NCI-H748 treated with DMSO at 0.1 percent for 48 hours (cell line): ENCODE measurements around the gene RBM34.

Source experiments
- DNase-seq: peaks from one replicate; lab custom pipeline; 2025; lab: John Stamatoyannopoulos, UW

The RBM34 gene

GRCh38 chr1:235156265-235156664 lies 4.8 kb downstream of the RBM34 start:
- DNase-seq: no peak

DNA sequence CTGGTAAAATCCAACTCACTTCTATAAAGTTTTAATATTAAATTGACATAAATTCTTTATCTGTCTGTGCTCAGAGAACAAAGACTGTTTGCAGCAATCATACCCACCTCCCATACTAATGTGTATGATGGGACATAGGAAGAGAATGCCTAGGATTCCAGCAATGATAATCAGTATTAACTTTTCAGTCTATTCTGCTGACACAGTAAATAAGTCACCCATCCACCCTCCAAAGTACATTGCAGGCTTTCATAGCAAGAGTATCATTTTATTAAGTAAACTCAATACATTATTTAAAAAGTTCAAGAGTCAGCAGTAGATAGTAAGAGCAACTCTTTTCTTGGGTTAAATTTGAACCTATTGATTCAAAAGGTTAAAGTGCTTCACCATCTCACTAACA lies 8.8 kb downstream of the RBM34 start:
- no peak for DNase-seq

DNA sequence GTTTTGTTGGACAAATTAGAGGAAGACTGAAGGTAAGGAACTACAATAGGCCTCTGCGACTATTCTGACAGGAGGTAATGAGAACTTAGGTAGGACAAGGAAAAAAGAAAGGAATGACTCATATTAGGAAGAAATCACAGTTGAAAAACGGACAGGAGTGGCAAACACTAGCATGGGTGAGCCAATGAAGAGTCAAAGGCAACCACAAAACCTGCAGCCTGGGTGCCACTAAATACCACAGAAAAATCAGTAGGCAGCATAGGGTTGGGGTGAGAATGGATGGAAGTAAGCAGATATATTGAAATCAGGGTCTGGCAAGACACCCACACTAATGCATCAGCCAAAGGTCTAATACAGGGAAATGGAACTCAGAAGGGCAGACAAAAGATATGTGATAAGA lies 10.0 kb downstream of the RBM34 start:
- DNase-seq: no peak

DNA sequence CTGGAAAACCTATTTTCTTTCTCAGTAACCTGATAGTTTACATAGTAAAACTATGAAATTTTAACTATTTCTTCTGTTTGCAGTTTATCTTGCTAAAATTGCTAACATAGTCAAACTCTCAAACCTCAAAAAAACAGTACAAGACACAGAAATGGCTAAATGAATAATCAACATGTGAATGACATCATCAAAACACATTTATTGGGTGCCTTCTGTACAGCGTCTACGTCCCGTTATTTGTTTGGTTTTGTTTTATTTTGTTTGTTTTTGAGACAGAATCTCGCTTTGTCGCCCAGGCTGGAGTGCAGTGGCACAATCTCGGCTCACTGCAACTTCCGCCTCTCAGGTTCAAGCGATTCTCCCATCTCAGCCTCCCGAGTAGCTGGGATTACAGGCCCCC lies 11.2 kb downstream of the RBM34 start:
- no peak for DNase-seq

GRCh38 chr1:235147269-235147668 lies 13.8 kb downstream of the RBM34 start:
- no peak for DNase-seq

DNA sequence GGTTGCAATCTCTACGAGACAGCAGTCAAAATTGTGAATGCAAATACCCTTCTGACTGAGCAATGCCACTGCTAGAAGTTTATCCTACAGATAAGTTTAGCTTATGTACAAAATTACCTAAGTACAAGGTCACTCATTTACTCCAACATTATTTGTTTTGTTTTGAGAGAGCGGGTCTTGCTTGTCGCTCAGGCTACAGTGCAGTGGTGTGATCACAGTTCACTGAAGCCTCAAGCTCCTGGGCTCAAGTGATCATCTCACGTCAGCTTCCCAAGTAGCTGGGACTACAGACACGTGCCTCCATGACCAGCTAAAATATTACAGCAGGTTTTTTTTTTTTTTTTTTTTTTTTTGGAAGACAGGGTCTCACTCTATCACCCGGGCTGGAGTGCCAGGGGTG lies 15.4 kb downstream of the RBM34 start:
- no peak for DNase-seq

DNA sequence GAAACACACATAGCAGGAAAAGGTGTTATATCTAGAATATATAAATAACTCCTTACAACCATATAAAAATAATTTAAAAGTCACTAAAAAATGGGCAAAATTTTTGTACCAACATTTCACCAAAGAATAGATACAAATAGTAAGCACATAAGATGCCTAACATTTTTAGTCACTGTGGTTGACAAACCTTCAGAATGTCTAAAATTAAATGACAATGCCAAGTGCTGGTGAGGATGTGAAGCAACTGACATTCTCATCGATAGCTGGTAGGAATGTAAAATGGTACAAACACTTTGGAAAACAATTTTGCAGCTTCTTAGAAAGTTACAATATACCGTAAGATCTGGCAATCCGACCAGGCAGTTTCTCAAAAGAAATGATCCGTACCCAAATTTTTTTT lies 18.1 kb downstream of the RBM34 start:
- no peak for DNase-seq

DNA sequence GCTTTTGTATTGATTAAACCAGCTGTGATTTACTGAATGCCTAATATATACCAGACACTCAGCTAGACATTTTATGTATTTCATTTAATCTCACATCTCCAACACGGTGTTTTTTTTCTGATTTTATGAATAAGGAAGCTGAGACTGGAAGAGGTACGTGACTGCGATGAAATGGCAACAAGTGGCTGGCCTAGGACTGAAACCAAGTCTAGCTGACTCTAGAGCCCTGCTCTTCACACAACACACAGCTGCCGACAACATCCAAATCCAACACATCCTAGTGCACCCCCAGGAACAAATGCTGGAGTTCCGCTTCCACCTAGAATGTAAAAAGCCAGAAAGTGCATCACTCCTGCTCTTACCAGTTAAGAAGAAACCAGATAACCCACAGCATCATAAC lies 21.7 kb downstream of the RBM34 start:
- no peak for DNase-seq

- no peak for DNase-seq
Observed at GRCh38 chr1:235138821-235139220, 22.2 kb downstream of the RBM34 start.

DNA sequence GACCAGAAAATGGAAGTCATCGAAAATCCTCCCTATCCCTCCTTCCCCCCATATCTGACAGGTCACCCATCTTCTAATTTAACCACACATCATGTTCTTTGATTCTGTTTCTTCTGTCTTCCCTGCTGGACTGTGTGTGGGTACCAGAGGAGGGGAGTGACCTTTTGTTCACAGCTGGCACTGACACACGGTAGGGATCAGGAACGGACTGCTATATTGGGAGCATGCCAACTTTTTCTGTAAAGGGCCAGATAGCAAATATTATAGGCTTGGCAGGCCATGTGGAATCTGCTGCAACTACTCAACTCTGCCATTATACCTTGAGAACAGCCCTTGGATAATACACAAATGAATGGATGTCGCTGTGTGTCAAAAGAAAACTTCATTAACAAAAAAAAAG lies 24.9 kb downstream of the RBM34 start:
- DNase-seq: no peak

GRCh38 chr1:235134171-235134570 lies 26.9 kb downstream of the RBM34 start:
- DNase-seq: no peak

- DNase-seq: no peak
Observed at GRCh38 chr1:235133086-235133485, 28.0 kb downstream of the RBM34 start.

GRCh38 chr1:235131961-235132360 lies 29.1 kb downstream of the RBM34 start:
- DNase-seq: no peak

- DNase-seq: no peak
Observed at GRCh38 chr1:235130766-235131270, 30.2 kb downstream of the RBM34 start.

DNA sequence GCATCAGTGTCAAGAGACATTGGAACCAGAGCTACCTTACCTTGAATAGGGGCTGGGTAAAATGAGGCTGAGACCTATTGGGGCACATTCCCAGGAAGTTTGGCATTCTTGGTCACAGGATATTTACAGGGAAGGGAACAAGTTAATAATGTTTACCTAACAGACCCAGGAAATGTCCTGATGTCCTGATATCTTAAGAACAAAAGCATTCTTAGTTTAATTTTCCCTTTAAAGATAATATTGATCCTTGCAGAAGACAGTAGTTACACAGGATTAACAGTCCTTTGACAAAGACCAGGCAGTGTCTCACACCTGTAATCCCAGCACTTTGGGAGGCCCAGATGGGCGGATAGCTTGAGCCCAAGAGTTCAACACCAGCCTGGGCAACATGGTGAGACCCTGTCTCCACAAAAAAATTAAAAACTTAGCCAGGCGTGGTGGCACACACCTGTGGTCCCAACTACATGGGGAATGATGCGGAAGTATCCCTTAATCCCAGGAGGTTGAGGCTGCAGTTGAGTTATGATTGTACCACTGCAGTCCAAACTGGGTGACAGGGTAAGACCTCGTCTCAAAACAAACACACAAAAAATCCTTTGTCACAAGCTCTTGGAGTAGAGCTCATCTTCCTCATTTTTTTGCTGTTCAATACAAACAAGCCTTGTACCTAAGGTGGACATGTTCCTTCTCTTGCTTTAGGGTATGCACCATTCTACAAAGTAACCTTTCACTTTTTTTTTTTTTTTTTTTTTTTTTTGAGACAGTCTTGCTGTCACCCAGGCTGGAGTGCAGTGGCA lies 31.1 kb downstream of the RBM34 start:
- no peak for DNase-seq

DNA sequence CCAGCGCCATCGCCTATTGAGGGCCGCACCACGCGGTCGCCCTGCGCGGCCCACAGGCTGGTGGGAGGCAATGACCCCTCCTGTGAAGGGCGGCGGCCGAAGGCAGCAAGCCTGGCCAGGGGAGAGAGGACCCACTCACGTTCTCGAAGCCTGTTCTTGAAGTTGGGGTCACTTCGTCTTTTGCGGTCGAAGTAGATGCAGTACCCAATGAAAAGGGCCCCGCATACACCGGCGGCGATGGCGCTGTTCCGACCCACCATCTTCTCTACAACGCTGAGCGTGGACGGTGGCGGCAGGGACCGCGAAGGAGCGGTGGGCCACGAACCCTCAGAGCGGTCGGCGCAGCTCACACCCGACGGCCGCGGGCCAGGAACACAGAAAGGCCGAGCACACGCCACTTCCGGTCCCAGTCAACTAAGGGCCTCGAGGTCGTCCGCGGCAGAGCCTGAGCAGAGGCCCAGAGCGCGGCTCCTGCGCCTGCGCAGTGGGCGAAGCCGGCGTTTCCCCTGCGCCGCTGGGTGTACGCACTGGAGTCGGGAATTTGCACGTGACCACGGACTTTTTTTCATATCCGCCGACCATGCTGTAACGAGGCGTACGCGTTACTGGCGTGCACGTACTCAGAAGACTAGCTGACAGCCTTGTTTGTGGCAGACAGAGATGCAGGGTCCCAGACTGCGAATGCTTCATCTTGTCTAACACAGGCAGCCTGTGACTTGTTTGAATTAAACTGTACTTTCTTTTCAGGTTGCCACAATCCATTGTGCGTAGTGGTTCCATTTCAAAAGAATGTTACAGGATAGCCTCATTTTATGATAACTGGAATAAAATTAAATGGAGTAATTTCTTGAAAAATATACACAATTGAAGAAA lies 32.4 kb downstream of the RBM34 start, which contains the start of gene TOMM20:
TOMM20 (minus strand) TSS at position 382 of the 873 bp plus-strand sequence; CDS start at position 260, 122 bp downstream.
- peak; percentile 75 for DNase-seq

- DNase-seq: no peak
Observed at GRCh38 chr1:235127732-235128455, 33.2 kb downstream of the RBM34 start.

- no peak for DNase-seq
Observed at GRCh38 chr1:235127203-235127602, 33.8 kb downstream of the RBM34 start.

- no peak for DNase-seq
Observed at GRCh38 chr1:235124665-235125064, 36.4 kb downstream of the RBM34 start.

DNA sequence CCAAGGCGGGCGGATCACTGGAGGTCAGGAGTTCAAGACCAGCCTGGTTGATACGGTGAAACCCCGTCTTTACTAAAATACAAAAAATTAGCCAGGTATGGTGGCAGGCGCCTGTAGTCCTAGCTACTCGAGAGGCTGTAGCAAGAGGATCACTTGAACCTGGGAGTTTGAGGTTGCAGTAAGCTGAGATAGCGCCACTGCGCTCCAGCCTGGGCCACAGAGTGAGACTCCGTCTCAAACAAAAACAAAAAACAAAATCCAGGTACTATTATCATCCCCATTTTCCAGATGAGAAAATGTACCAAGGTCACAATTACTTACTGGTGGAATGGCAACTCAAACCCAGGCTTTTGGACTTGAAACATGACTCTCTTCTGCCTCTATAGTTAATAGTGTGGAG lies 36.9 kb downstream of the RBM34 start:
- DNase-seq: no peak

DNA sequence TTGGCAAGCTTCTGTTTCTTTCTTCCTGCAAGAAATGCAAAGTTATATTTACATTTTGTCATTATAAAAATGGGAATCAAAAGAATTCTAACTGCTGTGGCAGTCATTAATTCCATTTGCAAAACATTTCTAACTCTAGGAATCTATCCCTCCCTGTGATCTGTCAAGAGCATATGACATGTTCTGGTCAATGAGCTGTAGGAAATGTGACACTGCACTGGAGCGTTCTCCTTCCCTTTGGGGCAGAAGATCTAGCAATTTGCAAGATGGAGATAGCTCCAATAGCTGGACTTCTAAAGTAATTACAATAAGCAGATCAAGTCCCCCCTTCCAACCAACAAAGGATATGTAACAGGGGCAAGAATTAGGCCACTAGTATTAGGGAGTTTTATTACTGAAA lies 38.7 kb downstream of the RBM34 start:
- no peak for DNase-seq

GRCh38 chr1:235113183-235113917 lies 47.7 kb downstream of the RBM34 start:
- no peak for DNase-seq
